Chondrocyte (in vitro differentiated cells): ENCODE measurements around the gene FOXP4. TPM values are rescaled to one million over a fixed set of nuclear protein-coding genes. Genes with fewer than 3 reads are reported as not detected.

Experiments used
- DNase-seq: peaks from one replicate; pipeline ENCODE4 v3.0.0; 2021; ENCODE audit warnings: mixed read lengths, low spot score
- H3K27ac Mint-ChIP-seq: one replicate; pipeline ENCODE4 v1.8.0; 2021; ENCODE audit warnings: mild to moderate bottlenecking, moderate library complexity, mixed read lengths; ENCODE audit not compliant: unreplicated experiment
- H3K27me3 Mint-ChIP-seq: 2 replicates; pipeline ENCODE4 v1.8.0; 2021; ENCODE audit warnings: low read depth, mixed read lengths
- H3K36me3 Mint-ChIP-seq: 2 replicates; pipeline ENCODE4 v1.8.0; 2021; ENCODE audit warnings: low read depth, mixed read lengths
- H3K4me1 Mint-ChIP-seq: 2 replicates; pipeline ENCODE4 v1.8.0; 2021; ENCODE audit warnings: low read depth, mild to moderate bottlenecking, mixed read lengths
- H3K4me3 Mint-ChIP-seq: one replicate; pipeline ENCODE4 v1.8.0; 2021; ENCODE audit warnings: mild to moderate bottlenecking, moderate library complexity, mixed read lengths; ENCODE audit not compliant: unreplicated experiment
- H3K9me3 Mint-ChIP-seq: 2 replicates; pipeline ENCODE4 v1.8.0; 2021; ENCODE audit warnings: low read depth, mixed read lengths
- total RNA-seq: library from RNA; stranded (reverse); gene quantifications from 3 replicates; pipeline ENCODE4 v1.2.1, GENCODE V29; 2021
- TF ChIP-seq, protein P1 (sequence below): fragments of 200-600 bp; sonication (generic); IDR thresholded peaks from 2 replicates; pipeline ENCODE4 v1.5.0; 2021; ENCODE audit warnings: antibody characterized with exemption, mild to moderate bottlenecking, moderate library complexity

The FOXP4 gene
- total RNA-seq, 1 donor from 2014 or later = 18.6 TPM

DNA sequence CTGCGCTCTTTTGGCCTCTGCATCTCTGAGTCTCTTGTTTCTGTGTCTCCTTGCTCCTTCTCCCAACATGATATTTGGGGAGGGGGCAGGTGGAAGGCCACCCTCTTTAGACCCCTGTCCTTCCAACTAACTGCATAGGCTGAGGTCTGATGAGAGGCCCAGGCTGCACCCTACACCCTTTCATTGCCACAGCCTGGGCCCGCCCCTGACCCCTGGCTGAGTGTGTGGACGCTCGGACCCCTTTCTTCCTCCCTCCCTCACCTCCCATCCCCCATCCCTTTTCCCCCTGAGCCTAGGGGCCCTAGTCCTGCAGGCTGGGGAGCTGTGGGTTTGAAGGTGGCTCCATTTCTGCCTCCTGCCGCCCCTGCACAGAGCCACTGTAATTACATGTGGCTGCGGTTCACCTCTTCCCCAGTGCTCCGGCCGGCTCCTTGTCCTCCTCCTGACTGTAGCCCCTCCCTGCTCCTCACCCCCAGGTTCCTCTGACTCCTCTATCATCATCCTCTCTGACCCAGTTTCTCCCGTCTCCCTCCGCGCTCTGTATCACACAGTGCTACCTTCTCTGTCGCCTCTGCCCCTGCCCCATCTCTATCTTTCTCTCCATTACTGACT is 98.9 kb downstream of the FOXP4 start:
- H3K4me3 Mint-ChIP-seq = no peak overlapping the region
- H3K4me1 Mint-ChIP-seq = peaks cover 72% of the 10 kb centered on the region
- no peak overlapping the region for H3K27ac Mint-ChIP-seq
- TF ChIP-seq, protein P1, sequence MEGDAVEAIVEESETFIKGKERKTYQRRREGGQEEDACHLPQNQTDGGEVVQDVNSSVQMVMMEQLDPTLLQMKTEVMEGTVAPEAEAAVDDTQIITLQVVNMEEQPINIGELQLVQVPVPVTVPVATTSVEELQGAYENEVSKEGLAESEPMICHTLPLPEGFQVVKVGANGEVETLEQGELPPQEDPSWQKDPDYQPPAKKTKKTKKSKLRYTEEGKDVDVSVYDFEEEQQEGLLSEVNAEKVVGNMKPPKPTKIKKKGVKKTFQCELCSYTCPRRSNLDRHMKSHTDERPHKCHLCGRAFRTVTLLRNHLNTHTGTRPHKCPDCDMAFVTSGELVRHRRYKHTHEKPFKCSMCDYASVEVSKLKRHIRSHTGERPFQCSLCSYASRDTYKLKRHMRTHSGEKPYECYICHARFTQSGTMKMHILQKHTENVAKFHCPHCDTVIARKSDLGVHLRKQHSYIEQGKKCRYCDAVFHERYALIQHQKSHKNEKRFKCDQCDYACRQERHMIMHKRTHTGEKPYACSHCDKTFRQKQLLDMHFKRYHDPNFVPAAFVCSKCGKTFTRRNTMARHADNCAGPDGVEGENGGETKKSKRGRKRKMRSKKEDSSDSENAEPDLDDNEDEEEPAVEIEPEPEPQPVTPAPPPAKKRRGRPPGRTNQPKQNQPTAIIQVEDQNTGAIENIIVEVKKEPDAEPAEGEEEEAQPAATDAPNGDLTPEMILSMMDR = no peak
- peaks cover 18% of the 10 kb centered on the region for H3K36me3 Mint-ChIP-seq
- H3K27me3 Mint-ChIP-seq = no peaks in the 10 kb centered on the region
- H3K9me3 Mint-ChIP-seq = no peaks in the 10 kb centered on the region
- no peak for DNase-seq

DNA sequence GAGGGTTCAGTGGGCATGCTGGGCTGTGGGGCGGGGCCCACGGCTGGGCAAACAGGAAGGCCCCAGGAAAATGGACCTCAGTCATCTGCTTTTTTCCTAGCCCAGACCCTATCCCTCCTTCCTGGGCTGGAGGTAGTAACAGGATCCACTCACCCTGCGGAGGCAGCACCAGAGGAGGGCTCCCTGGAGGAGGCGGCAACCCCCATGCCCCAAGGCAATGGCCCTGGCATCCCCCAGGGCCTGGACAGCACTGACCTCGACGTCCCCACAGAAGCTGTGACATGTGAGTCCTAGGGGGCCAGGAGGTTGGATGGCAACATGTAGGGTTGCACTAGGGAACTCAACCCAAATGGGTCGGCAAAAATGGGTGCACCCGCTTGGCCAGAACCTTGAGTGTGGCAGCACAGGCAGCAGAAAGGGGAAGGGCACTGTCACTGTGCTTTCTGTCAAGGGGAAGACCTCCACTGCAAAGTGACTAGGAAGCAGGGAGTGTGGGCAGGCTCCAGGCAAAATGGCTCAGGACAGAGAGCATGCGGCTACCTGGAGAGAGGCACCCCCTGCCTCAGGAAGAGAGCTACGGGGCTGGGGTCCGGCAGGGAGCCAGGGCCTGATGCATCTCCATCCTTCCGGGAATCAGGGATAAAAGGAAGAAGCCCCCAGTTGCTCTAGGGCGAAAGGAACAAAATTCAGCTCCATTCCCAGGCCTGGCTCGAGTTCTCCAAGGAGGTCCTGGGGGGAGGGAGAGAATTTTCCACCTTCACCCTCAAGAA is 100.0 kb downstream of the FOXP4 start:
- DNase-seq = no peak
- peak overlapping the region; percentile 5 for H3K27ac Mint-ChIP-seq
- H3K36me3 Mint-ChIP-seq = peaks cover 25% of the 10 kb centered on the region
- TF ChIP-seq, protein P1 = no peak
- H3K4me1 Mint-ChIP-seq = peaks cover 61% of the 10 kb centered on the region
- no peaks in the 10 kb centered on the region for H3K9me3 Mint-ChIP-seq
- H3K4me3 Mint-ChIP-seq = no peak overlapping the region
- H3K27me3 Mint-ChIP-seq = no peaks in the 10 kb centered on the region

DNA sequence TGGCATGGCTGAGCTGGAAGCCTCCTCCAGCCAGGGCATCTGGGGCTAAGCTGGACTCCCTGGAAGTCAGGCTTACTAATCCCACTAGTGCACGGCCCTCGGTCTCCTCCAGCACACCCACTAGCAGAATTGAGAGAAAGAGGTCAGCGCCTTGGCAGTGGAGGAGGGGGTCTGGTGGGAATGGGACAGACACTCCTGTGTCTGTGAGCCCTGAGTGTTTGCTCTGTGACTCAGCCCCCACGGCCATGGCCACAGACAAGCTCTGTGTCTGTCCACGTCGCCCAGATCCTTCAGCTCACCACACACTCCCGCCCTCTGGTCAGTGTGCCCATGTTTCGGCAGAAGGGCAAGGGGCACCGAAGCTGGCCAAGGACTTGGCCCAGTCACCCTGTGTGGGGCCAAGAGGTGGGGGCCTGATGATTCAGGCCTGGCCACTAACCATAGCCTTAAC is 100.9 kb downstream of the FOXP4 start:
- H3K4me1 Mint-ChIP-seq = peaks cover 57% of the 10 kb centered on the region
- no peak for DNase-seq
- peak overlapping the region; percentile 67 for H3K27ac Mint-ChIP-seq
- H3K4me3 Mint-ChIP-seq = no peak overlapping the region
- TF ChIP-seq, protein P1 = no peak
- H3K36me3 Mint-ChIP-seq = peaks cover 30% of the 10 kb centered on the region
- H3K27me3 Mint-ChIP-seq = no peaks in the 10 kb centered on the region
- no peaks in the 10 kb centered on the region for H3K9me3 Mint-ChIP-seq

DNA sequence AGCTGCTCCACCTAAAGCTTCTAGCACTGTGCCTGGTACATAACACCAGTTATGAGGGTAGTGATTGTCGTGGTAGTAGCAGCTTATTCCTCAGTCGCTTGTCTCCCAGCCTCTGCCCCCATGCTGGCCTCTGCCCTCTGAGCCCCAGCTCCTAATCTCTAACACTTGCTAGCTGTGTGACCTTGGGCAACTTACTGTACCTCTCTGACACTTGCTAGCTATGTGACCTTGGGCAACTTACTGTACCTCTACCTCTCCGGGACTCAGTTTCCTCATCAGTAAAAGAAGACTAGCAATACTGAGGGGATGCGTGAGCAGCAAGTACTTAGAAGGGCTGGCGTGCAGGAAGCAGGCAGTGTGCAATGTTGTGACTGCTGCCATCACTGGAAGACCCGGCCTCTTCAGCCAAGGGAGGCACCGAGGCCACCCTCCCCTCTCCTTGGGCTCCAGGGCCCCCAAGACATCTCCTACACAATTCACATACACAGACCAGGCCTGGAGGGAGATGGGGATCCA is 101.9 kb downstream of the FOXP4 start:
- H3K36me3 Mint-ChIP-seq = peaks cover 35% of the 10 kb centered on the region
- TF ChIP-seq, protein P1 = no peak
- H3K27ac Mint-ChIP-seq = no peak overlapping the region
- H3K27me3 Mint-ChIP-seq = no peaks in the 10 kb centered on the region
- H3K4me3 Mint-ChIP-seq = no peak overlapping the region
- no peaks in the 10 kb centered on the region for H3K9me3 Mint-ChIP-seq
- DNase-seq = no peak
- peaks cover 53% of the 10 kb centered on the region for H3K4me1 Mint-ChIP-seq

DNA sequence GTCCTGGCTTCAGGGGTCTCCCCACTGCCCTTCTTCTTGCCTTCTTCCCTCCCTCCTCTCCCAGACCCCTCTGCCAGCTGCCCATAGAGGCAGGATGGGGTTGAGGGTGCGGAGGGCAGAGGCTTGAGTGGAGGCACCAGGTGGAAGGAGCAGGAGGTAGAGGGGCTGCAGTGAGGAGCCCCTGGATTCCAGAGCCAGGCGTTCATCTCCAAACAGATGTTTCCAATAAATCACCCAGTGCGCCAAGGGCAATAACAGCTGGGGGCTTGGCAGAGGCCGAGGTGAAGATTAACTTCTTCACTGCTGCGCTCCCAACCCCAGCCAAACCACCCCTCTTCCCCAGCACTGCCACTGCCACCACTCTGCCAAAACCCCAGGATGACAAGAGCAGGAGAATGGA is 102.7 kb downstream of the FOXP4 start:
- peaks cover 50% of the 10 kb centered on the region for H3K4me1 Mint-ChIP-seq
- no peak overlapping the region for H3K27ac Mint-ChIP-seq
- no peak overlapping the region for H3K4me3 Mint-ChIP-seq
- peaks cover 36% of the 10 kb centered on the region for H3K36me3 Mint-ChIP-seq
- no peaks in the 10 kb centered on the region for H3K9me3 Mint-ChIP-seq
- no peaks in the 10 kb centered on the region for H3K27me3 Mint-ChIP-seq
- DNase-seq = no peak
- TF ChIP-seq, protein P1 = no peak
